A673 (cell line): ENCODE data around the gene INHBB. TPM values are rescaled to one million over a fixed set of nuclear protein-coding genes. Genes with fewer than 3 reads are reported as not detected.

Experiments
- BruUV-seq: library from RNA; stranded (reverse); fragments of 400-500 nt; replicated peaks from 2 replicates; lab custom pipeline; 2021; lab: Mats Ljungman, UMichigan
- CTCF ChIA-PET: fragments of 300-600 bp; sonication (Branson Sonifier 250); formaldehyde crosslinking; loops from one replicate; lab custom pipeline; 2022; ENCODE audit warnings: antibody characterized with exemption; lab: Charles Lee
- POLR2A ChIA-PET: fragments of 300-600 bp; sonication (Branson Sonifier 250); formaldehyde crosslinking; loops from one replicate; lab custom pipeline; 2022; ENCODE audit warnings: antibody characterized with exemption; ENCODE audit not compliant: low non-redundant PET; lab: Charles Lee
- DNase-seq: peaks from one replicate; pipeline ENCODE4 v3.0.0-alpha.2; 2015; ENCODE audit warnings: low spot score
- H3K27ac ChIP-seq: fragments of 200-600 bp; sonication (generic); 2 replicates; pipeline ENCODE4 v1.5.1; 2016; ENCODE audit warnings: mixed run types, low read depth, mild to moderate bottlenecking, mixed read lengths, antibody characterized with exemption, low read length; ENCODE audit not compliant: poor library complexity, severe bottlenecking
- H3K27me3 ChIP-seq: fragments of 200-600 bp; sonication (generic); replicated peaks from 2 replicates; pipeline ENCODE4 v1.6.1; 2017; ENCODE audit warnings: mixed run types, low read depth, mild to moderate bottlenecking, mixed read lengths, antibody characterized with exemption, low read length; ENCODE audit not compliant: insufficient read depth, poor library complexity
- H3K36me3 ChIP-seq: fragments of 200-600 bp; sonication (generic); 2 replicates; pipeline ENCODE4 v1.6.1; 2016; ENCODE audit warnings: mixed run types, mild to moderate bottlenecking, mixed read lengths, antibody characterized with exemption, low read length; ENCODE audit not compliant: insufficient read depth, poor library complexity, severe bottlenecking
- H3K4me1 ChIP-seq: fragments of 200-600 bp; sonication (generic); 2 replicates; pipeline ENCODE4 v1.6.1; 2017; ENCODE audit warnings: mixed run types, mild to moderate bottlenecking, mixed read lengths, antibody characterized with exemption, low read length; ENCODE audit not compliant: insufficient read depth, poor library complexity, severe bottlenecking
- H3K4me3 ChIP-seq: fragments of 200-600 bp; sonication (generic); 2 replicates; pipeline ENCODE4 v1.5.1; 2016; ENCODE audit warnings: low read depth, mixed run types, mild to moderate bottlenecking, mixed read lengths, low read length; ENCODE audit not compliant: poor library complexity, severe bottlenecking
- H3K9me3 ChIP-seq: fragments of 200-600 bp; sonication (generic); 2 replicates; pipeline ENCODE4 v1.6.1; 2016; ENCODE audit warnings: mixed run types, low read depth, mild to moderate bottlenecking, mixed read lengths, antibody characterized with exemption, low read length; ENCODE audit not compliant: poor library complexity, severe bottlenecking
- CTCF ChIP-seq: fragments of 300-800, 200-600 bp; sonication (generic); conservative IDR thresholded peaks from 2 replicates; pipeline ENCODE4 v1.5.1; 2017; ENCODE audit warnings: low read depth, mild to moderate bottlenecking, antibody characterized with exemption, low read length, moderate library complexity, mixed read lengths
- EZH2 ChIP-seq: fragments of 200-600 bp; sonication (generic); IDR thresholded peaks from 2 replicates; pipeline ENCODE4 v1.6.1; 2017; ENCODE audit warnings: borderline replicate concordance, low read depth, mild to moderate bottlenecking, mixed read lengths, antibody characterized with exemption, low read length; ENCODE audit not compliant: poor library complexity, severe bottlenecking
- intact Hi-C: fragments of 100-400 bp; cut with micrococcal nuclease; formaldehyde crosslinking; loops from one replicate; pipeline ENCODE4 v1.10.0; 2022; ENCODE audit not compliant: unreplicated experiment
- total RNA-seq: library from RNA; stranded (reverse); gene quantifications from 2 replicates; pipeline ENCODE4 v1.2.3, GENCODE V29; 2021

INHBB gene
- total RNA-seq, 1 experiment from 2014 or later, result 0.09 TPM

DNA sequence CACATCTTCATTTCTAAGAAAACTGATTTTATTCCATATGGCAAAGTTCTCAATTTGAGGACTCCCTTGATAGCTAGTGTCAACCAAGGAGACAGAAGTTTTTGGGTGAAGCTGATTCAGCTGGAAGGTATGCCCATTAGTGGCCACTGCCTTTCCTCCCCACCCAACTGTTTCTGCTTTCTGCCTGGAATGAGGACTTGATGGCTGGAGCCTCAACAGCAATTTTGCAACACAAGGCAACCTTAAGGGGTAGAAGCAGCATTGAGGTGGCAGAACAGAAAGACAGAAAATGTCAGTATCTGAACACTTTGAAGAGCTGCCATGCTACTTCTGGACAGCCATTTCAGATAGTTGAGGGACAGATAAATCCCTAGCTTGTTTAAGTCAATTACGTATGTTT lies 47.0 kb downstream of the INHBB start:
- DNase-seq, result no peak
- intact Hi-C loops, result no loop called here
- no peaks in the 10 kb centered on the region for H3K27me3 ChIP-seq
- POLR2A ChIA-PET, result no interaction called here
- no peaks in the 10 kb centered on the region for H3K9me3 ChIP-seq
- peaks cover 14% of the 10 kb centered on the region for H3K4me1 ChIP-seq
- no peak for TF ChIP-seq CTCF
- no peak for TF ChIP-seq EZH2
- CTCF ChIA-PET, result no interaction called here
- no peak overlapping the region for H3K27ac ChIP-seq
- no peaks in the 10 kb centered on the region for H3K36me3 ChIP-seq
- BruUV-seq, result no TSS peak
- H3K4me3 ChIP-seq, result no peak overlapping the region

- H3K4me1 ChIP-seq, result peaks cover 14% of the 10 kb centered on the region
- no peak overlapping the region for H3K4me3 ChIP-seq
- H3K36me3 ChIP-seq, result no peaks in the 10 kb centered on the region
- ChIA-PET POLR2A (no interaction called here), CTCF (no interaction called here)
- TF ChIP-seq CTCF (no peak), EZH2 (no peak)
- intact Hi-C loops, result no loop called here
- no peaks in the 10 kb centered on the region for H3K9me3 ChIP-seq
- no peaks in the 10 kb centered on the region for H3K27me3 ChIP-seq
- H3K27ac ChIP-seq, result no peak overlapping the region
- BruUV-seq, result no TSS peak
- DNase-seq, result no peak
Measured at GRCh38 chr2:120393456-120393855, 47.5 kb downstream of the INHBB start.

DNA sequence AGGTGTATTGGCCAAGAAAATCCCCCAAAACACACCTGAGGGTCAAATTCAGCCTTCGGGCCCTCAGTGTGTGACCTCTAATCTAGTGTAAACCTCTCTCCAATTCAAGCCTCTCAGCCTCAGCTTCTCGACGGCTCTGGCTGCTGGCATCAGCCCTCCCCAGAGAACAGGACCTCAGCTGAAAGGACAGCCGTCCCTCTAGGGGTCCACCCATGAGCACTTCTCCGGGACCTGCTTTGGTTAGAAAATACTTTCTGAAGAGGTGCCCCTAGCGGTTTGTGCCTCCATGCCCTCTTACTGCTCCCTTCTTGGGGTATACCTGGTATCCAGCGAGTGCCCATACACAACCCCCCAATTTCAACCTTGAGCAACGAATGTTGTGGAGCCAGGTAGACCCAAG lies 48.8 kb downstream of the INHBB start:
- Histone ChIP-seq H3K27me3 (no peaks in the 10 kb centered on the region), H3K9me3 (no peaks in the 10 kb centered on the region), H3K36me3 (no peaks in the 10 kb centered on the region), H3K4me3 (no peak overlapping the region), H3K4me1 (peaks cover 14% of the 10 kb centered on the region), H3K27ac (no peak overlapping the region)
- intact Hi-C loops, result no loop called here
- DNase-seq, result no peak
- BruUV-seq, result no TSS peak
- POLR2A ChIA-PET, result no interaction called here
- no peak for TF ChIP-seq EZH2
- TF ChIP-seq CTCF, result no peak
- CTCF ChIA-PET, result no interaction called here
